Superior temporal gyrus (tissue), 1 donor: Measurements from ENCODE around the gene PIK3C2G.

ENCODE experiments used
- DNase-seq: peaks from one replicate; pipeline ENCODE4 v3.0.0-alpha.2; 2016; ENCODE audit errors: extremely low spot score

The PIK3C2G gene

DNA sequence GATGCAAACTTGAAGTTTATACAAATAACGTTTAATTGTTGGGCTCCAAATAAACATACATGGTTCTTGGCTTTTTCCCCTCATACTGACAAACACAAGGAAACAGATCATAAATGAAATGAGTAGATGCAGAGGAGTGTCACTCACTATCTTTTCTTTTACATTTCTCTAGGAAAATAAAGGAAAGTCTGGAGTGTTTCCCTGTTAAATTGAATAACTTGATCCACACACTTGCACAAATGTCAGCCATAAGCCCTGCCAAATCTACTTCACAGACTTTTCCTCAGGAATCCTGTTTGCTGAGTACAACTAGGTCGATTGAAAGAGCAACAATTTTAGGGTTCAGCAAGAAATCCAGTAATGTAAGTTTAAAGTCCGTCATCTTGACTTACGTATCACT is 301.2 kb downstream of the PIK3C2G start:
- DNase-seq = no peak

DNA sequence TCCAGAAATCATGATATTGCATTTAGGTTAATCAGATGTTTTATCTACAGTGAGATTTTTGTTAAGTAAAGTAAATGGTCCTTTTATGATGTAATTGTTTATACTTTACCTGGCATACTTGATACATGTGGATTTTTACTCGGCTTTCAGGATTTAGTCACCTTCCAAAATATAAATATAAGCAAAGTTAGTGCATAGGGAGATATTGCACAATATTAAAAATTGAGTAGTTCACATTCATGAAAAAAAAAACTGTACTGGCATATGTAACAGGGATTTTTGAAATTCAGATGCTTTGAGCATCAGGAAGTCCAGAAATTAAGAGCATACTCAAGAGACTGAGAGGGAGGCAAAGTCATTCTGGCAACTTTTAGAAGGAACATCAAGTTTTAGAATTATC is 303.0 kb downstream of the PIK3C2G start:
- no peak for DNase-seq

DNA sequence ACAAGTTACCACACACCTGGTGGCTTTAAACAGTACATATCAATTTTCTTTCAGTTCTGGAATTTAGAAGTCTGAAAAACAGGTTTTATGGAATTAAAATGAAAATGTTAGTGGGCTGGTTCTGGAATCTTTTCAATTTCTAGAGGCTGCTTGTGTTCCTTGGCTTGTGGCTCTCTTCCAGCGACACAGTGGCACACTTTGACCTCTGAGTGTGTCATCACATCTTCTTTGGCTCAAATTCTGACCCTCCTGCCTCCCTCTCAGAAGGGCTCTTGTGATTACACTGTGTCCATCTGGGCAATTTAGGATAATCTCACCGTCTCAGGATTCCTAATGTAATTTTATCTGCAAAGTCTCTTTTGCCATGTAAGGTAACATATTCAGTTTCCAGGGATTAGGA is 306.5 kb downstream of the PIK3C2G start:
- no peak for DNase-seq

DNA sequence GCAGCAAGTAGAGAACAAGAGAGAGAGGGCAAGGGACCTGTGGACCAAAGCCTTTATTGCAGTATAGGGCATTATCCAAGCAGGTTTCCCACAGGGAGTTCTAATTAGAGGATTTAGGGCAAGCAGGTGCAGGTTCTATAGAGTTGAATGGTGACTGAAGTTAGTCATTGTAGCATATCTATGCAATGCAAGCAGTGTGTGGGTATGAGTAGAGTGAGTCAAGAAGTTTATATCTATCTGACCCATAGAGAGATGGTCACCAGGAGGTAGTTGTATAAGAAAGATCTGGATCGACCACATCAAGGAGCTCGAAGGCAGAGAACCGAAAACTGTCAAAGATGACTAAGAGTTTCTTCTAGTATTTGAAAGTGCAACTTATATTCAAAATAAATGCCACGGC is 309.2 kb downstream of the PIK3C2G start:
- no peak for DNase-seq

DNA sequence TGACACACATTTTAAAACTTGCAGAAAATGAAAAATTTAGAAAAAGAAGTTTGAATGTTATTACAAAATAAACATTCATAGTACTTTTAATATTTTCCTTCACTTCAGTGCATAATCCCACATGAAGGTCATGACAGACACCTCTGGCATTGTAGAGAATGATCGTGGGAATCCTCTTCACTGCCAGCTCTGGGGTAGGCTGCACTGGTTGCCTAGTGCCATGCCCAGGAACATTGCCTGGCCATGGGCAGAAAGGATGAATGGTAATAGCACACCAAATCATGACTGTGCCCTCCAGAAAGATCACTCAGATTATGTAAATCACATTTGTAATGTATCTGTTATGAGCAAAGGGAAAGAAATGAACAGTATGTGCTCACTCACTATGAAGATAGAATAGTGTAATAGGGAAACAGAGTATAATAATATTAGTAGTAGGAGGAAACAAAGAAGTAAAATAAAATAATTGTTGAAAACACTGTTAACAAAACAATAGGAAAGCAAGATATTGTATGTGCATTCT is 314.8 kb downstream of the PIK3C2G start:
- DNase-seq = no peak

DNA sequence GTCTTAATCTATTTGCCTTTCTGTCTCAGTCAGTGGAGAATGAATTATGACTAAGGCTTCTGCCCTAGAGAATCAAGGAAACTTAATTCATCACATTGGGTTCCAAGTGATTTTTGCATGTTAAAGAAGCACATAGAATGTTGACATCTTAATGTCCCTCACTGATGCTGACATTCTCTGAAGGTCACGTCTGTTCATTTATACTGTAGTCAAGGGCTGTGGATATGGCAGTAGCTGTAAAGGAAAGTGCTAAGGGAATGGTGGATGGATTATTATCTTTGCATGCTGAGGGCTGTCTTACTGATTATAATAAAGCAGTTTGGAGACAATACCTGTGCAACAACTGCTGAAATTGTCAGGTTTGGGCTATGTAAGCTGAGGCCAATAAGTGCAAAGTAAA is 315.3 kb downstream of the PIK3C2G start:
- DNase-seq = no peak

DNA sequence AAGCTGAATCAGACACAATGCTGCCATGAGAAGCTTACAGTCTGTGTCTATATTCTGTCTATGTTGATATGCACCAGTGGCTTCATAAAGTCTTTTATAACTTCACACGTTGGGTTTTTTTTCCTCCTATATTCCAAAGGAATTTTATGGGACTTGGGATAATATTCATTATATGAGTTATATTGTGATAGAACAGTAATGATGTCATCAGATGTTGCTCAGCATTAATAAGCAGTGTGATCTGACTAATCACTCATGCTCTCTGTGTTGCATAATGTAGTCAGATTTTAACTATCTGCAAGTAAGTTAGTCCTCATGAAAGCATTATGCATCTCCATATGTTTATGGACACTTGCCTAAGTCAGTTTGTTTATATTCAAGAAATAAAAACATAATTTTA is 316.9 kb downstream of the PIK3C2G start:
- no peak for DNase-seq

DNA sequence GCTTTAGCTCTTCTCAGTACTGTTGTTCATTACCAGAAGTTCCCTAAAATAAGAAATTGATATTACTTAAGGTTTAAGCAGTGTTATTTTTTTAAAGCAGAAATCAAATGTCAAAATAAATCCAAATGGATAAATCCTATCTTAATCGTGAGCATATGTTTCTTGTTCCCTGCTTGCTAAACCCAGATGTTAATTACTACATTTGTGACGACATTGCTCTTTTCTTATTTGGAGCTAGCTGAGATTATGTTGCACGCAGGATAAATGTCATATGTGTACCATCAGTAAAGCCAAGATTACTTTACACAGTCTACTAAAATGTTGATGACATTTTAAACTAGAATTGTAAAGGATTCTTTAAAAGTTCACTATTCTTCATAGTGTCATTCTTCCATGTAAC is 319.0 kb downstream of the PIK3C2G start:
- no peak for DNase-seq

DNA sequence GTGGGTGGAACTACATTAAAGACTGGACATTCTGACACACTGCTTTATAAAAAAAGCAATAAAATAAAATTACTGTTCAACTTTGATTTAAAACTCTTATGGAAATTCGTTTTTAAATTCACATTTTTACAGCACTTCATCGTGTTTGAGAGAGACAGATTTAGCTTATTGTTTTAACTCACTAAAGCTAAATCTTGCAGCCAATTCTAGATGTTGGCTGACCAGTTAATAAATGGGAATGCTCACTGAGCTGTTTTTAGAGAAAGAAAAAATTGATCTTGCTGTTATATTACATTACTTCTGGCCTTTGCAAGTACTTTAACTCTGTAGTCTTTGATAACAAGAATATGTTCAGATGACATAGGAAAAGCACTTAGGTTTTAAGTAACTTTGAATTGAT is 319.4 kb downstream of the PIK3C2G start:
- no peak for DNase-seq

DNA sequence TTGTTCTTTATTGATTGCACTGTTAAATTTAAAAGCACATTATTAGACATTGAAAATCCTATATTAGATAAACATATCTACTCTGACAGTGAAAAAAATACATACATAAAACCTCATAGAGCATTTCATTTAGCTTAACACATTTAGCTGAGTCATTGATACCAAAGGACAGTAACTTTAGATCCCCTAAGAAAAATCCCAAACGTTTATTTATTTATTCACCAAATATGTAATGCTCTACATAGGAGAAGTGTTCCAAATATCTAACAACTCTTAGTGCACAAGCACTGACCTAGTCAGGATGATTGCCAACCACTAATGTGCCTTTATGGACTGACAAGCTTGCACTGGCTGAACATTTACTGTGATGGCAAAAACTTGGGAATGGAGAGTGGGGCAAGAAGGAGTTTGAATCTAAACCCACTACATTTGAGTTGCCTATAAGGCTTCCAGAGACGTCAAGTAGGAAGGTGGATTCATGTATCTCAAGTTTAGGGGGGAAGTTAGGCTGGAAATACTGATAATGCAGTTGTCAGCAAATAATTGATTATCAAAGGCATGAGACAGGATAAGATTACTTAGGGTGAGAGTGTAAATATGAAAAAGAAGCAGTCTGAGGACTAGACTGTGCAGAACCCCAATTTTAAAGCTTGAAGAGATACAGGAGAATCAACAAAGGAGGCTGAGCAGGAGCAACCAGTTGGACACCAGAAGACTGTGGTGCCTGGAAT is 320.1 kb downstream of the PIK3C2G start:
- no peak for DNase-seq

DNA sequence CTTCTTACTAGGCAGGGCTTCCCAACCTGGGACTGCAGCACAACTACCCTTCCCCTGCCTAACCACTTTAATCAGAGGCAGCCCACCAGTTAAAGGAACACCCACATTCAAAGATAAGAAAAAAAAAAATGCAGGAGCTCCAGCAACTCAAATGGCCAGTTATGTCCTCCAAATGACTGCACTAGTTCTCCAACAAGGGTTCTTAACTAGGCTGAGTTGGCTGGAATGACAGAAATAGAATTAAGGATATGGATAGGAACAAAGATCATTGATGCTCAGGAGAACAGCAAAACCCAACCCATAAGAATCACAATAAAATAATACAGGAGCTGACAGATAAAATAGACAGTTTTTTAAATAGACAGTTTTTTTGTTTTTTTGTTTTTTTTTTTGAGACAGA is 322.3 kb downstream of the PIK3C2G start:
- no peak for DNase-seq

DNA sequence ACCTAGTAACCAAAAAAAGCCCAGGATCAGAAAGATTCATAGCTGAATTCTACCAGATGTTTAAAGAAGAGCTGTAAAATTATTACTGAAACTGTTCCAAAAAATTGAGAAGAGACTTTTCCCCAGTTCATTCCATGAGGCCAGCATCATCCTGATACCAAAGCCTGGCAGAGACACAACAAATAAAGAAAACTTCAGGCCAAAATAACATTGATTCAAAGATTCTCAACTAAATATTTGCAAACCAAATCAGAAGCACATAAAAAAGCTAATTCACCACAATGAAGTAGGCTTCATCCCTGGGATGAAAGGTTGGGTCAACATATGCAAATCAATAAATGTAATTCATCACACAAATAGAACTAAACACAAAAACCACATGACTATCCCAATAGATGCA is 325.3 kb downstream of the PIK3C2G start:
- no peak for DNase-seq

DNA sequence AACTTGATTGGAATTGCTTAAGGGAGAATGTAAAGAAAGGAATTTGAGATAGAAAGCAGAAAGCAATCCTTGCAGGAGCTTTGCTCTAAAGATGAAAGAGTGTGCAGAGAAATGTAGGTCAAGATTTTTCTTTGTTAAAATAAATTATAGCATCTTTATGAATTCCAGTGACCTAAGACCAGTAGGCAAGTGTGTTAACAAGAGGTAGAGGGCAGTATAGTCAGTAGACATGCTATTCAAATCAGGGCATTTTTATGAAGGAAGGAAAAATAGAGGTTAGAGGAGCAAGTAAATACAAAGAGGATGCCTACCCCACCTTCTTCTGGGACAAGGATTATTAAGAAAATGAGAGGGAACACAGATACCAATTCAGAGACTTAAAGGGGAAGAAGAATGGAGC is 328.0 kb downstream of the PIK3C2G start:
- no peak for DNase-seq

DNA sequence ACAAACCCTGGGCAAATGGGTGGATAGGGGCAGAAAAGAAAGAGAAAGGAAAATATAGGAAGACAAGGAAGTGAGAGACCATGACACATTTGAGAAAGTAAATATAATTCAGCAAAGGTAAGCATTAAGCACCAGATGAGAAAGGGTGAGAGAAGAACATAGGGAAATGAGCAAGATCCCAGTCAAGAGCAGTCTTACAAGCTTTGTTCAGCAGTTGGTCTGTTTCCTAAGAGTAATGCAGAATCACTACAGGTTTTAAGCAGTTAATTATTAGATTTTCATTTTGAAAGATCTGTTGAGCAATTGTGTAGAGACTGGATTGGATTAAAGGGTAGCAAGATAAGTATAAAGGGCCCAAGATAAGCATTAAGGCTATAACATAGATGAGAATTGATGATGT is 330.2 kb downstream of the PIK3C2G start:
- no peak for DNase-seq

DNA sequence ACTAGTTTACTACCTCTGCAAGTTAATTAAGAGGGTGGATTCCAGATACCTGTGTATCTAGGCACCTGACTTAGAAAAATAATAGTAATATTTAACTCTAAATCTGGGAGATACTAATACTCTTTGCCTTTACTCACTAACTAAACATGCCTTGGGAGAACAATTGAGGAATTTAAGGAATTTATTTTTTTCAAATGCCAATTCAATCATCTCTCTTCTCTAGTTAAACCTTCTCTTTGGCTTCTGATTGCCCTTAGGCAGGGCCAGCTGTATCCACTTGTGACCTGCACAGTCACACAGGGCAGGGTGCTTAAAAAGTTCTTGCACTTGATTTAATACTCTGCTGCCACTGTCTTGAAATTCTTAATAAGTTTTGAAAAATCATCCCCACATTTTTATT is 334.1 kb downstream of the PIK3C2G start:
- no peak for DNase-seq

DNA sequence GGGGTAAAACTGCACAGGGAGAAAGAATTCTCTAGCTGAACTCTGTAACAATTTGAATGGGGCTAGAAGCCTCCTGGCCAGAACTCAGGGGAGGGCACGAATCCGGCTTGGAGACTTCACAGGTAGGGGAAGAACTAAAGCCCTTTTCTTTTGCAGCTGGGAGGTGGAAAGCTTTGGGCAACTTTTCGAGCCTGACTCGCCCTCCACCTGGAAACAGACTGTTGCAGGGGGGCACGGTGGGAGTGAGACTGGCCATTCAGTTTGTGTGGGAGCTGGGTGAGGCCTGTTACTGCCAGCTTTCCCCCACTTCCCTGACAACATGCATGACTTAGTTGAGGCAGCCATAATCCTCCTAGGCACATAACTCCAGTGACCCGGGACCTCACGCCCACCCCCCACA is 340.6 kb downstream of the PIK3C2G start:
- no peak for DNase-seq

DNA sequence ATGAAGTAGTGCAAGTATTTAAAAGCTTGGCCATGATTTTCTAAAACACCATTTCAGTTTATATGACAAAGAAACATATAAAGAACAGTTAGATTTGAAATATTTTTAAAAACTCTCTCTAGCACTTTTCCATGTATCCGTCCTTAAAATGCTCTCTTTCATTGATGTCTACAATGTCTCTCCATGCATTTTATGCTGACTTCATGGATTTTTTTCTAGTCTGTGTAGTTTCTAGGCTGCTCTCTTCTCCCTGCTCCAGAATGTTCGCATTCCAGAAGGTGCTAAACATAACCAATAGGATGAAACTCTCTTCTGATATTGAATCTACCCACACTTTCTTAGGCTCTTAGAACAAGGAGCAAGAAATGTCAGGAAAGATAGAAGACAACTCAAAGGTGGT is 351.7 kb downstream of the PIK3C2G start:
- no peak for DNase-seq

DNA sequence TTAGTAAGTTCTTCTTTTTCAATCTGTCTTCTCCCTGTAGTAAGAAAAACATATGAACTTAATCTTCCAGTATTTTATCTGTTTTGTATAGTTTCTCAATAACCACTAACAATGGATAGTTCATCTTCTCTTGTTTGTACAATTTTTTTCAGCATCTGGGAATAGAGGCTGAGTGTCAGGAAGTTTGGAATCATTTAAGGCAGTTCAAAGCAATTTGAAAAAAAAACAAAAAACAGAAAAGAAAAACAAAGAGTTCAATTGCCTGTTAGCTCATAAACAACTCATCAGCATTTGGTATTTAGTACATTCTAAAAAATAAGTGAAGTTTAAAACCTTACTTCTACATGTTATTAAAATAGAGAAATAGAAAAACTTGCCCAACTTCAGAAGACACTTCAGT is 359.7 kb downstream of the PIK3C2G start:
- no peak for DNase-seq

DNA sequence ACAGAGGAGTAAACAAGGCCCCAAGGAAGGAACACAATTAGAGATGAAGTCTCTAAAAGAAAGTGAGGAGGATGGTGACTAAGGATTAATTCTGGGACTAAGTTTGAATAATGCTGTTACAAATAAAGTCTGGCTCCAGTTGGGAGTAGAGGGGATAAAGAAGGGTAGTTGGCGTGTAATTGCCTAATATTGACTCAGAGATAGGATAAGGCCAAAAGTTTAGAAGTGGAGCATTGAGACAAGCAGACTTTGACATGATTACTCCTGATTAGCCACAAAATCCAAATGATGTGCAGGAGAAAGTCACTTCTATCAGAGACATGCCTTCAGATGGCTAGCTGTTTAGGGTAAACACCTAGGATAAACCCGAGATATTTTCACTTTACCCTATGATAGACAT is 368.1 kb downstream of the PIK3C2G start:
- DNase-seq = no peak

DNA sequence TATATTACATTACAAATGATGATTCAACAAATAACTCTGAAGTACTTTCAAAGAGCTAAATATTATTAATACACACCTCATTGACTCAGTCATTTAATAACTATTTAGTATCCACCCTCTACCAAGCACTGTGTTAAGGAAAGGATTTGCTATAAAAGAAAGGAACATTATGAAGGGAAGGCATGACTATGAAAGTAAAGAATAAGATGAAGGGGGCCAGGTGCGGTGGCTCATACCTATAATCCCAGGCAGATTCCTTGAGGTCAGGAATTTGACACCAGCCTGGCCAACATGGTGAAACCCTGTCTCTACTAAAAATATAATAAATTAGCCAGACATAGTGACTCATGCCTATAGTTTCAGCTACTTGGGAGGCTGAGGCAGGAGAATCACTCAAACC is 368.6 kb downstream of the PIK3C2G start:
- no peak for DNase-seq

DNA sequence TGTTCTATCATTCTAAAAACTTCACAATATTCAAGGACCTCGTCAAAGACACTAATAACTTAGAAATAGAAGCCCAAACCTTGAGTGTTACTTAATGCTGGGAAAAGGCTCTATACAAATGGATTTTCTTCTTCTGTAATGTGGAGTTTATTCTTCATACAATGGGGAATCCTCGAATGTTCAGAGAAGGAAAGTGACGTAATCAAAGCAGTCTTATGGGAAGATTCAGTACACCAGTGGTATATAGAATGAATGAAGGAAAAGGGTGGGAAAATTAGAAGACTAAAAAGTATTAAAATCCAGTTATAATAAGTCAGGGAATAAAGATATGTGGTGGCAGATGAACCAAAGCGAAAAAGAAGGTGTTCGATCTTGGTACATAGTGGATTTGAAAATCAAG is 370.0 kb downstream of the PIK3C2G start:
- DNase-seq = no peak

DNA sequence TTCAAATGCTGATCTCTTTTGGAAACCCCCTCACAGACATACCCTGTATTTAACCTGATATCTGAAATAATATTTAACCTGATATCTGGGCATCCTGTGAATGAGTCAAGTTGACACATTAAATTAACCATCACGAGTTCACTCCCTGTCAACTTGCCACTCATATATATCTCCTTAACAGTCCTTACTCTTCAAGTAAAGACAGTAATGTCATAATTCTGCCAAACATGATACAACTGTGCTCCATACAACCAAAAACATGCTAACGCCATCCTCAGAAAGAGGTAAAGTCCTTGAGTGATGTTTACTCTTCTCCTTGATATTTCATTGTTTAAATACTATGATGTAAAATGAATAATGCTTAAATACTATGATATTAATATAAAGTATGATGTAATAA is 371.5 kb downstream of the PIK3C2G start:
- no peak for DNase-seq

DNA sequence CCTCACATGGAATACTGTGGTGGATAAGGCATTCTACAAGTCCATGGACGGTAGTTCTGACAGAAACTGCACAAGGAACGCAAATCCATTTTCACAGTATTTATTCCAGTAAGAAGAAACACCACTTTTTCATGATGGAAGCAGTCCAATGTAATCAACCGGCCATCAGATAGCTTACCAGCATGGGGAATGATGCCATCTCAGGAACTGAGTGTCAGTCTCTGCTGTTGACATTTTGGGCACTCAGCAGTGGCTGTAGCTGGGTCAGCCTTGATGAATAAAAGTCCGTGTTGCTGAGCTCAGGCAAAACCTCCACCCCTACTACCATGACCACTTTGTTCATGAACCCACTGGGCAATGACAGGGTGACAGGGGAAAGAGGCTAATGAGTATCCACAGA is 373.1 kb downstream of the PIK3C2G start:
- no peak for DNase-seq

DNA sequence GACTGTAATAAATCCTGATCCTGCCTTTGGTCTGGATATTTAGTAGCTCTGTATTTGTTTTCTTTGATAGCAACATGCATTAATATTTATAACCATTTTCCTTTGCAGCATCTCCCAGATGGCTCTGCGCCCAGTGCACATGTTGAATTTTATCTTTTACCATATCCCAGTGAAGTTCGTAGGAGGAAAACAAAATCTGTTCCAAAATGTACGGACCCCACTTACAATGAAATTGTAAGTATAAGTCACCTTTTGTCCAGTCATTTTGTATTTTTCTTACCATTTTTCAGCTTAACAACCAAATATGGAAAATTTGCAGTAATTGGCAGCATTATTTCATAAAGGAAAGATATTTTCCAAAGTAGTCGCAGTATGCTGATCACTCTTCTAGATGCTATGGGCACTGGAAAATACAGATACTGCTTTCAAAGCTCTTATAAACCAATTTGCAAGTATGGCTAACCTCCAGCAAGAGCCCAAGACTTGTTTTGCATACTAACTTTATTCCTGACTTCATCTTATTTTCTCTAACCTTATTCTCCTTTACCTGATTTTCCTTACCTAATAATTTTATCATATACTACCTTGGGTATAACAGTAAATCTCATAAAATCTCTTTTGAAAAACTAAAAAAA is 379.1 kb downstream of the PIK3C2G start:
- DNase-seq = no peak
